Measurements from ENCODE around the gene MCRS1.

MCRS1 gene

GRCh38 chr12:49583366-49584094, 15.6 kb upstream of the MCRS1 start:
- DNase-seq (ENCODE audit: low read depth in 1 of 2, low spot score in 1 of 2), result no peak

- DNase-seq (ENCODE audit: low read depth in 1 of 2, low spot score in 1 of 2), result no peak
Measured at GRCh38 chr12:49582850-49583249, 14.9 kb upstream of the MCRS1 start.

- DNase-seq (ENCODE audit: low read depth in 1 of 2, low spot score in 1 of 2), result no peak
Measured at GRCh38 chr12:49582201-49582600, 14.3 kb upstream of the MCRS1 start.

GRCh38 chr12:49580572-49581535, 12.9 kb upstream of the MCRS1 start:
- DNase-seq (ENCODE audit: low read depth in 1 of 2, low spot score in 1 of 2), result peak in 1 of 2 donors; percentile 39

GRCh38 chr12:49578471-49579112, 10.7 kb upstream of the MCRS1 start:
- DNase-seq (ENCODE audit: low read depth in 1 of 2, low spot score in 1 of 2), result no peak

GRCh38 chr12:49577589-49578315, 9.8 kb upstream of the MCRS1 start:
- no peak for DNase-seq (ENCODE audit: low read depth in 1 of 2, low spot score in 1 of 2)

- DNase-seq (ENCODE audit: low read depth in 1 of 2, low spot score in 1 of 2), result no peak
Measured at GRCh38 chr12:49568442-49569162, 660 bp upstream of the MCRS1 start.

GRCh38 chr12:49567302-49567610, 686 bp downstream of the MCRS1 start:
- no peak for DNase-seq (ENCODE audit: low read depth in 1 of 2, low spot score in 1 of 2)

GRCh38 chr12:49566361-49566760, 1.6 kb downstream of the MCRS1 start:
- no peak for DNase-seq (ENCODE audit: low read depth in 1 of 2, low spot score in 1 of 2)

GRCh38 chr12:49565406-49566265, 2.3 kb downstream of the MCRS1 start:
- no peak for DNase-seq (ENCODE audit: low read depth in 1 of 2, low spot score in 1 of 2)

- no peak for DNase-seq (ENCODE audit: low read depth in 1 of 2, low spot score in 1 of 2)
Measured at GRCh38 chr12:49564686-49565405, 3.1 kb downstream of the MCRS1 start.

GRCh38 chr12:49563951-49564685, 3.8 kb downstream of the MCRS1 start:
- no peak for DNase-seq (ENCODE audit: low read depth in 1 of 2, low spot score in 1 of 2)

GRCh38 chr12:49562831-49563230, 5.1 kb downstream of the MCRS1 start:
- DNase-seq (ENCODE audit: low read depth in 1 of 2, low spot score in 1 of 2), result no peak

- no peak for DNase-seq (ENCODE audit: low read depth in 1 of 2, low spot score in 1 of 2)
Measured at GRCh38 chr12:49562233-49562632, 5.7 kb downstream of the MCRS1 start.

GRCh38 chr12:49560695-49561094, 7.2 kb downstream of the MCRS1 start:
- DNase-seq (ENCODE audit: low read depth in 1 of 2, low spot score in 1 of 2), result no peak

GRCh38 chr12:49559011-49559675, 8.8 kb downstream of the MCRS1 start:
- no peak for DNase-seq (ENCODE audit: low read depth in 1 of 2, low spot score in 1 of 2)

GRCh38 chr12:49558526-49558925, 9.4 kb downstream of the MCRS1 start:
- DNase-seq (ENCODE audit: low read depth in 1 of 2, low spot score in 1 of 2), result no peak

GRCh38 chr12:49557917-49558215, 10.1 kb downstream of the MCRS1 start:
- no peak for DNase-seq (ENCODE audit: low read depth in 1 of 2, low spot score in 1 of 2)
